ACC112 (cell line): ENCODE measurements around the gene EPHB1.

Experiments
- H2AFZ ChIP-seq: fragments of 200-600 bp; sonication (generic); one replicate; pipeline ENCODE4 v1.6.0; 2017; ENCODE audit warnings: antibody characterized with exemption, low read length; ENCODE audit not compliant: unreplicated experiment
- H3K27ac ChIP-seq: fragments of 200-600 bp; sonication (generic); 2 replicates; pipeline ENCODE4 v1.5.1; 2014; ENCODE audit warnings: low read depth, mild to moderate bottlenecking, antibody characterized with exemption, low read length, moderate library complexity
- H3K27me3 ChIP-seq: fragments of 200-600 bp; sonication (generic); 2 replicates; pipeline ENCODE4 v1.6.1; 2014; ENCODE audit warnings: mild to moderate bottlenecking, antibody characterized with exemption, low read length, moderate library complexity, mixed read lengths; ENCODE audit not compliant: insufficient read depth
- H3K36me3 ChIP-seq: fragments of 200-600 bp; sonication (generic); 2 replicates; pipeline ENCODE4 v1.6.1; 2016; ENCODE audit warnings: mild to moderate bottlenecking, antibody characterized with exemption, low read length, moderate library complexity, mixed read lengths; ENCODE audit not compliant: insufficient read depth
- H3K4me1 ChIP-seq: fragments of 200-600 bp; sonication (generic); one replicate; pipeline ENCODE4 v1.6.1; 2016; ENCODE audit warnings: low read length, mixed read lengths; ENCODE audit not compliant: insufficient read depth, unreplicated experiment, control insufficient read depth
- H3K4me3 ChIP-seq: fragments of 200-600 bp; sonication (generic); 2 replicates; pipeline ENCODE4 v1.5.1; 2014; ENCODE audit warnings: mild to moderate bottlenecking, low read depth, low read length
- H3K79me2 ChIP-seq: fragments of 200-600 bp; sonication (generic); one replicate; pipeline ENCODE4 v1.6.0; 2016; ENCODE audit warnings: low read length; ENCODE audit not compliant: control insufficient read depth, unreplicated experiment, insufficient read depth

Gene EPHB1

DNA sequence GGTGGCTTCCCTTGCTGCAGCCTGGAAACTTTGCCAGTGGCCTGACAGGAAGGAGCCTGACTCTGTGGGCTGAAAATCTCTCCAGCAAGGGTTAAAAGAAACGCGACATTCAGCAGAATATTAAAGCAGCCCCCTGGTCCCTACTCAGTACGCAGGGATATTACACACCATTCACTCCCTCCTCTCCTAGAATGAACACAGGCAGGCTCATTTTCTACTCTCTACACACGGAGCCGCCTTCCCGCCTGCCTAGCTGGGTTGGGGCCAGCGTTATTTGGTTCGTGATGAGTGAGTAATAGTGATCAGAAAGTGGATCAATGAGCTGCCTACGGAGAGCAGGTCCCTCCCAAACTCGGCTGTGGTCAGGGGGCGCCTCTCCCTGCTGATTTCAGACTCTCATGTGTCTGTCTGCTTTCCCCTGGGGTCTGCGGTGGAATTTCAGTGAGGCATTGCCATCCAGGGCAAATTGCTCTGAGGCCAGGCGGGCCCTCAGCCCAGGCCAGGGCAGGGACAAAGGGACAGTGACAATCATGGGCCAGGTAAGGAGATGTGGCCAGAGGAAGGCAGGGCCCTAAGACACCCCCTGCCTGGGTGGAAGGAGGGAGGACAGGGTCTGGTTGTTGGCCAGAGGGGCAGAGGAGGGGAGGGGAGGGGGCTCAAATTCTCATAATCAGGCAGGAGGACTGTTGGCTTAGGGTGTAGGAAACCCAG, 2.8 kb downstream of the EPHB1 start:
- peaks cover 61% of the 10 kb centered on the region for H3K27me3 ChIP-seq
- H3K4me1 ChIP-seq: no peaks in the 10 kb centered on the region
- H3K79me2 ChIP-seq: no peaks in the 10 kb centered on the region
- no peak overlapping the region for H3K4me3 ChIP-seq
- H3K36me3 ChIP-seq: no peaks in the 10 kb centered on the region
- H3K27ac ChIP-seq: no peak overlapping the region
- H2AFZ ChIP-seq: no peak overlapping the region

DNA sequence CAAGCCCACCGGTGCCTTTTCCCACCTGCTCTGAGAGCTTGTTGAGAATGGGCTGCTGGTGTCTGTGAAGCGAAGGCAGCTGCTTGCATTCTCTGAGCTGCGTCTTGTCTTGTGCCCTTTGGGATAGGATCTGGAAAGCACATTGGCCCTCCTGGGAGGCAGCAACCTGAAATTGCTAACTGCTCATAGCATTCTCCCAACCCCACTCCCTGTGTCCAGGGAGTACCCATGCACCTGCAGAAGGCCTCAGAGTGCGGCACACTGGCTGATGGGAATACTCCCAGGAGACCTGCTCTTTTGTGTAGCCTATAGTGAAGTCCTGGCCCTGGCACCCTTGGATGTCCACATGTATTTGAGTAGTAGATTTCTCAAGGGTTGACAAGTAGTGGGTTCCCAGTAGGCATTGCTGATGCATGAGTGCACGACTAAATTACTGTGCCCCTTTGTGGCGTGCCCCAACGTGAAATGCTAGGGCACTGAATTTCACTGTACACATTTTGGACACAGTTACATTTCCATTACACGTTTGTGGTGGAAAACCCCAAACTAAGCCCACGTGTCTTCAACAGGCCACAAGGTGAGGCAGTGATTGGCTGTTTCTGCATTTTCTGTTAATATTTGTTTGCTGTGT, 3.7 kb downstream of the EPHB1 start:
- no peak overlapping the region for H3K4me3 ChIP-seq
- H3K27me3 ChIP-seq: peaks cover 55% of the 10 kb centered on the region
- no peaks in the 10 kb centered on the region for H3K4me1 ChIP-seq
- H3K36me3 ChIP-seq: no peaks in the 10 kb centered on the region
- H2AFZ ChIP-seq: no peak overlapping the region
- no peaks in the 10 kb centered on the region for H3K79me2 ChIP-seq
- H3K27ac ChIP-seq: no peak overlapping the region

DNA sequence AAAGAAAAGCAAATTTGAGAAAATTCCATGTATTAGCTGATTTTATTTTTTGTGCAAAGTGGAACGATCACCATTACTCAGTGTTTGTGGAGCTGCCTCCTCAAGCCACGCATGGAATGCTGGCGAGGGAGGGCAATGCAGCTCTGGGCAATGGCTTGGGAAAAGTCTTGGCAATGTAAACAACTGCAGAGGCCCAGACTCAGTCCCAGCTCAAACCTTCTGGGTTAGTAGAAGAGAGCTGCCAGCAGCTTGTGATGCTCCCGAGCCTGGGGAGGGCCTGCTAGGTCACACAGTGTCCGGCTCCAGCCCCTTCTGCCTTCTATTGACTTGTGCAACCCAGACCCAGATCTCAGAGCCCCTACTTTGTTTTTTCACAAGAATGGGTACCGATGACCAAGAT, 4.3 kb downstream of the EPHB1 start:
- H3K4me1 ChIP-seq: no peaks in the 10 kb centered on the region
- H3K27me3 ChIP-seq: peaks cover 55% of the 10 kb centered on the region
- no peak overlapping the region for H3K4me3 ChIP-seq
- no peaks in the 10 kb centered on the region for H3K36me3 ChIP-seq
- no peaks in the 10 kb centered on the region for H3K79me2 ChIP-seq
- no peak overlapping the region for H2AFZ ChIP-seq
- no peak overlapping the region for H3K27ac ChIP-seq

DNA sequence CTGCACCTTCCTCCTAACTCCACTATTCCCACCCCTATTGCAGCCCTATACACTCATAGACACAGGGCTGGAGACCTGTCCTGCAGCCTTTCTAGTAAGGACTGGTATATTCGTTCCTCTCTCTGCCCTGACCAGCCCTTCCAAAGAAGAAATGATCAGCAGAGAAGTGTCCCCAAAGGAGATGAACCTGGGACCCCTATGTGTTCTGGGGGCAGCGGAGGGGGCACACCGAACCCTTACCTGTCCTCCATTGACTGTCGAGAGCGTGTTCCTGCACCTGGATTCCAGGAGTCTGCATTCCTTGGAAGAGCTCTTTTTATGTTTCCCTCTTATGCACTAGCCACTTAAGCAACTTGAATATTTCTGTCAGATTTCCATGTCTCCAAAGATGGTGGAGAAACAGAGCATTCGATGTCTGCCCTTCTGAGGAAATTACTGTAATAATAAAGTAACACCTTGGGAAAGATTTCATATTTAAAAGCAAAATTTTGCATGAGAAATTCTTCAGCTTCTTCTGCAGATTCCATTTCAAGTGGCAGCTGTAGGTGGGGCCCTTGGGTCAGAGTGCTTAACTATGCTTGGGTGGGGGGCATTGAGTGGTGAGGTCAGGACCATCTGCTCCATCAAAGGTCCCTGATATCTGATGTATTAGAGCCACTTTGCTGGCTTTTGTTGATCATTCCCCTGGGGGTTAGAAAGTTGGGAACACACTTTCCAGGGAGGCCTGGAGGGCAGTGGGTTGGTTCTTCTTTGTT, 6.3 kb downstream of the EPHB1 start:
- no peaks in the 10 kb centered on the region for H3K4me1 ChIP-seq
- H2AFZ ChIP-seq: no peak overlapping the region
- peaks cover 43% of the 10 kb centered on the region for H3K27me3 ChIP-seq
- no peaks in the 10 kb centered on the region for H3K79me2 ChIP-seq
- H3K27ac ChIP-seq: no peak overlapping the region
- H3K36me3 ChIP-seq: no peaks in the 10 kb centered on the region
- H3K4me3 ChIP-seq: no peak overlapping the region

DNA sequence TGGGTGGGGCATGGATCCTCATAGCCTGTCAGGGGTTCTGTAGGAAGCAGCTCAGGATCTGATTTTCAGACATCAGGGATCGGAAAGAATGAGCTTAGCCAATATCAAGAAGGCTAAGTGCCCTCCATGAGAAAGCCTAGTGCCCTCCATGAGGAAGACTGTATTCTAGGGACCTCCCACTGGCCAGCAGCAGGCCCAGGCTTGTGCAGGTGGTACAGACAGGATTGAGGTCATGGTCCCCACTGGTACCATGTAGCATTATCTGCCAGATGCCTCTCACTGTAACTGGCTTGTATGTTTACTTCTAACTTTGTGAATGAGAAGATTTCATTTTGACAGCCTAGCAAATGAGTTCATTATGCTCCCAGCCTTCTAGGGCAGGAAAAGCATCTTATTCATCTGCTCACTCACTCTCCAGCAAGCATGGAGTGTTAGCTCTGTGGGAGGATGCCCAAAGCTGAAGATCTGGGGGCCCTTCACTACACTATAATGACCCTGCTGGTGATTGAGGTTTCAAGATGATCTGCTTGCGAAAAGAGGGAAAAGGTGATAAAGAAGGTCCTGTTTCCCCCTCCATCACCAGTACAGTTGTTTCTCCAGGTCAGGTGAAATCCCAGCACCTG, 7.5 kb downstream of the EPHB1 start:
- H3K79me2 ChIP-seq: no peaks in the 10 kb centered on the region
- no peak overlapping the region for H3K4me3 ChIP-seq
- H3K27ac ChIP-seq: no peak overlapping the region
- H3K4me1 ChIP-seq: no peaks in the 10 kb centered on the region
- H2AFZ ChIP-seq: no peak overlapping the region
- peaks cover 31% of the 10 kb centered on the region for H3K27me3 ChIP-seq
- H3K36me3 ChIP-seq: no peaks in the 10 kb centered on the region

DNA sequence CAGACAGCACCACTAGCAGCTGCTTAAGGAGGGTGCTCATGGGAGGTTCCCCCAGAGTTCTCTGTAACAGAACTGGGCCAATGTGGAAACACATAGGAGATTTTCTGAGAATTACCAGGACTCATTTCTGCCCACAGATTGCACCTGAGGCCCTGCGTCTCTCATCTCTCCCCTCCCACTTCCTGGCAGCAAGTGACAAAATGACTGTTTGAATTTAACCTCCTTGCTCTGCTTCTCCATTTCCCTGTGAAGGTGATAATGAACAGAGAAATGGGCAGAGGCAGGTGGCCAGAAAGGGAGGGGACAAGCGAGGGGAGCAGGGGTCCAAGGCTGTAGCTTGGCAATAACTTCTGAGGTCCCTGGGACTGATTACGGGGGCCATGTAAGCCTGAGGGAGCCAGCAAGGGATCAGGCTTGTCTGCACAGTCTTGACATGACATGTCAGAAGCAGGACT, 8.0 kb downstream of the EPHB1 start:
- Histone ChIP-seq H3K27me3 (peaks cover 29% of the 10 kb centered on the region), H3K4me3 (no peak overlapping the region), H3K27ac (no peak overlapping the region), H3K4me1 (no peaks in the 10 kb centered on the region), H3K79me2 (no peaks in the 10 kb centered on the region), H2AFZ (no peak overlapping the region), H3K36me3 (no peaks in the 10 kb centered on the region)

DNA sequence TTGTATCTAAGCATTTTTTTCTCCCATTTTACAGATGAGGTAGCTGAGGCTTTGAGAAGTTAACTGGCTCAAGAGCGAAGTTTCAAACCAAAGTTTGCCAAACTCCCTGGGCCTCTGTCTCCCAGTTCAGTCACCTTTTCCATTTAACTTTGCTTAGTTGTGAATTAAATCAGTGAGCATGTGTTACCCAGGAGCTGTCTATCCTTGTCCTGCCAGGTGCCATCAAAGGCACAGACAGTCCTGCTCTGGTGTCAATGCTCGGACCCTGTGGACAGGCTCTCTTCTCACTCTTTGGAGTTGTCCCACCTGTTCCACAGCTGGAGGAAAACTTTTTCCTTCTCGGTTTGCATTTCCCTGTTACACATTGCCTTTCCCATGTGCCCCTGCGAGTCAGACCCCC, 8.6 kb downstream of the EPHB1 start:
- H3K27ac ChIP-seq: no peak overlapping the region
- H3K36me3 ChIP-seq: no peaks in the 10 kb centered on the region
- no peak overlapping the region for H2AFZ ChIP-seq
- H3K4me1 ChIP-seq: no peaks in the 10 kb centered on the region
- peaks cover 29% of the 10 kb centered on the region for H3K27me3 ChIP-seq
- no peak overlapping the region for H3K4me3 ChIP-seq
- H3K79me2 ChIP-seq: no peaks in the 10 kb centered on the region

DNA sequence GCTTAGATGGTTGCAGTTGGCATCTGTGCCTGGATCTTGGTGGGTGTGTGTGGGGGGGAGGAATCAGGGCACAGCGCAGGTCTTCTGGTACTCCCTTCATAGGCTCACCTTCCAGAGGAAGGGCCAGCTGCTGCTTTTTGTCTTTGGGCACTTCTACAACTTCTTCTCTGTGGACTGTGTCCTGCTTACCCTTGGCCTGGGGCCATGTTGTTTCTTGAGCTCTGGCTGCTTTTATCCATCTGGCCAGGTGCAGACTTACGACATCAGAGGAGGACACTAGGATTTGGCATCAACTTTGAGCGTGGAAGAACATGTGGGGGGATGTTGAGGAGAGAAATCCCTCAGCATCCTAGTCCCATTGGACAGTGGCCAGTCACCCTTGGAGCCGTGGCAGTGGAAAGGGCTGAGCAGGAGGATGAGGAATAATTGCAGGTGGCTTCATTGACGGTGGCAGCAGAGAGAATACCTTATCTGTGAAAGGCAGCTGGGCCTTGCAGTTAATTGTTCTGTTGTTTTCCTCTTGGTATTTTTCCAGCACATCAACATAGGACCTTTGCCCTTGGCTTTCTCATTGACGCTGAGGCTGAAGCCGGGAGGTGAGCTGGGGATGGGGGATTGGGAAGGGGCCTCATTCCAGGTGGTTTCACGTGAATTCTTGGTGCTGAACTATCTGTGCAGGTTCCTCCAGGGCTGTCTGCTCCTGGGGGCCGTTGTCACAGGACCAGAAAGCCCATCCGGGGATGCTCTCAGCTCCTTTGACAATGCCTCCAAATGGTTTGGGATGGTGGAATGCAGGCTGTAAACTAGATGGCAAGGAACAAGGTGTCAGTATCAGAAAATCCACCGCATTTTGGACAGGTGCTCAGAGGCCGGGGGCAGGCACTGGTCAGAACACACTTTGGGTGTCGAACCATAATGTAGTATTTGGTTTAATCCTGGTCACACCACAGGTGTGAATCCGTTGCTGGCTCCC, 9.7 kb downstream of the EPHB1 start:
- H3K27ac ChIP-seq: no peak overlapping the region
- H3K4me3 ChIP-seq: no peak overlapping the region
- H3K4me1 ChIP-seq: no peaks in the 10 kb centered on the region
- H3K36me3 ChIP-seq: no peaks in the 10 kb centered on the region
- peaks cover 20% of the 10 kb centered on the region for H3K27me3 ChIP-seq
- H3K79me2 ChIP-seq: no peaks in the 10 kb centered on the region
- H2AFZ ChIP-seq: no peak overlapping the region

DNA sequence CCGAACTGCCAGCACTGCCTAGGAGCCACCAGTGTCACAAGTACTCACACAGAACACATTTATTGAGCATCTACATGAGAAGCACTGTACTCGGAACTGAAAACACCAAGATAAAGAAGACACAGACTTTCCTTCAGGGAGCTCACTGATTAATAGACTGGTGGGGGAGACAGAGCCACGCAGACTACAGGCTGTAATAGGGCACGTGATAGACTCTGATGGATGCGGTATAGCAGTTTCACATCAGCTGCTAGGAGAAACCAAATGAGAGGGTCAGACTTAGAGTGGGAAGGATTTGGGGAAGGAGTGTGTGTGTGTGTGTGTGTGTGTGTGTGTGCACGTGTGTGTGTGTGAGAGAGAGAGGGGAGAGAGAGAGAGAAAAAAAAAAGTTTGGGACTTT, 12.1 kb downstream of the EPHB1 start:
- no peak overlapping the region for H3K4me3 ChIP-seq
- H3K36me3 ChIP-seq: no peaks in the 10 kb centered on the region
- H3K27ac ChIP-seq: no peak overlapping the region

DNA sequence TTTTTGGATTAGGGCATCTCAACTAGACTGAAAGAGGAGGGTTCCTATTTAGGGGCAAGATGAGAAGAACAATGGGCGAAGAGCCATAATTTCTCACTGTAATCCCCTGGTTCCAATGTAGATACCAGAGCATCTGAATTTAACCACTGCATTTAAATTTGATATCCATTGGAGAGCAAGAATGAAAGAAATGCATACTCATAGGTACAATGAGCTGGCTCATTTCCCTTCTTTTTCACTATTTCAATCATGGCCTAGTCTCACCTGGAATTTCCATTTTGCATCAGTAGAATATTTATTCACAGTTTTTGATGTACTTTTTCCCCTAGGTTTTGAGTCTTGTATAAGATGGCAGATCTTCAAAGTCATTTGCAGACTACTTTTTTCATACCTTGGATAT, 13.8 kb downstream of the EPHB1 start:
- Histone ChIP-seq H3K36me3 (no peaks in the 10 kb centered on the region), H3K4me1 (no peaks in the 10 kb centered on the region), H3K27ac (no peak overlapping the region), H3K4me3 (no peak overlapping the region), H3K27me3 (peaks cover 11% of the 10 kb centered on the region; the same call in 1 of the 2 replicates), H2AFZ (no peak overlapping the region), H3K79me2 (no peaks in the 10 kb centered on the region)

More for the DNA sequence above, 12.1 kb downstream of the EPHB1 start:
- peaks cover 11% of the 10 kb centered on the region for H3K27me3 ChIP-seq
- H3K4me1 ChIP-seq: no peaks in the 10 kb centered on the region
- H2AFZ ChIP-seq: no peak overlapping the region
- no peaks in the 10 kb centered on the region for H3K79me2 ChIP-seq
